ENCODE measurements around the gene MNS1. TPM values are rescaled to one million over a fixed set of nuclear protein-coding genes. Genes with fewer than 3 reads are reported as not detected.
"Not testable (repeated sequence)": the region's sequence is repeated elsewhere in the genome, so short reads cannot be mapped to it uniquely, and the experiment has no call there.

Gene MNS1
- total RNA-seq, 1 donor from 2014 or later, result not detected

GRCh38 chr15:56492236-56492635 is 27.3 kb upstream of the MNS1 start:
- Mint-ChIP-seq H3K4me3 (ENCODE audit: unreplicated experiment) (no peak overlapping the region), H3K27ac (ENCODE audit: unreplicated experiment) (no peak overlapping the region), H3K9me3 (ENCODE audit: unreplicated experiment) (peaks cover 2% of the 10 kb centered on the region), H3K4me1 (ENCODE audit: low read depth, unreplicated experiment) (peaks cover 8% of the 10 kb centered on the region), H3K36me3 (ENCODE audit: unreplicated experiment) (no peaks in the 10 kb centered on the region), H3K27me3 (ENCODE audit: unreplicated experiment) (no peaks in the 10 kb centered on the region)
- DNase-seq, result no peak
- TF ChIP-seq, protein P1, sequence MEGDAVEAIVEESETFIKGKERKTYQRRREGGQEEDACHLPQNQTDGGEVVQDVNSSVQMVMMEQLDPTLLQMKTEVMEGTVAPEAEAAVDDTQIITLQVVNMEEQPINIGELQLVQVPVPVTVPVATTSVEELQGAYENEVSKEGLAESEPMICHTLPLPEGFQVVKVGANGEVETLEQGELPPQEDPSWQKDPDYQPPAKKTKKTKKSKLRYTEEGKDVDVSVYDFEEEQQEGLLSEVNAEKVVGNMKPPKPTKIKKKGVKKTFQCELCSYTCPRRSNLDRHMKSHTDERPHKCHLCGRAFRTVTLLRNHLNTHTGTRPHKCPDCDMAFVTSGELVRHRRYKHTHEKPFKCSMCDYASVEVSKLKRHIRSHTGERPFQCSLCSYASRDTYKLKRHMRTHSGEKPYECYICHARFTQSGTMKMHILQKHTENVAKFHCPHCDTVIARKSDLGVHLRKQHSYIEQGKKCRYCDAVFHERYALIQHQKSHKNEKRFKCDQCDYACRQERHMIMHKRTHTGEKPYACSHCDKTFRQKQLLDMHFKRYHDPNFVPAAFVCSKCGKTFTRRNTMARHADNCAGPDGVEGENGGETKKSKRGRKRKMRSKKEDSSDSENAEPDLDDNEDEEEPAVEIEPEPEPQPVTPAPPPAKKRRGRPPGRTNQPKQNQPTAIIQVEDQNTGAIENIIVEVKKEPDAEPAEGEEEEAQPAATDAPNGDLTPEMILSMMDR (IDR thresholded peaks at IDR 0.05; ENCODE audit: partially characterized antibody, unreplicated experiment), result no peak

DNA sequence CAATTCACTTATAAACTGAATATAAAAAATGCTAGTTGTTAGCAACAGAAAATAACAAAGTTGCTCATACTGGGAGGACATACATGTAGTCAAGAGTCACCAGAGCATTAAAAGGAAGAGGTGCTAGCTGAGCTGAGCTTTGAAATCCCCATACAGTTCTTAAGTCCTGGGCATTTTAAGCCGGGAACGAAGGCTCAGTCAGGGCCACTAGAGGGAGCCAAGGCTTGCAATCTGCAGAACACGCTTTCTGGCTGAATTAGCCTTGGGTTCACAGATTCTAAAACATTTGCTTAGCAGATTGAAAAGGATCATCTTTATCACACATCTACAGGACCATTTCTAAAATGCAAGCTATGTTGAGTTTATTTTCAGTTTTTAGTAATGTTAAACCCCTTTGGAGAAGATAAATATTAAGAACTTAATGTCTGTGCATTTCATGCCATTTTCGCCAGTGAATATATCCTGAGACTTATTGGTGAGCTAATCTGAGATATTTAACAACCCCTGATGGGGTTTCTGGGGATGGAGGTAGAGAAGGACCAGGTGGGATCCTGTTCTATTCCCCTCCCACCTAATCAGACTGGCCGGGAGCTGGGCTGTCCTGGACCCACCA is 26.3 kb upstream of the MNS1 start:
- TF ChIP-seq, protein P1 (IDR thresholded peaks at IDR 0.05; ENCODE audit: partially characterized antibody, unreplicated experiment), result peak; percentile 82
- no peak overlapping the region for H3K4me3 Mint-ChIP-seq (ENCODE audit: unreplicated experiment)
- H3K27ac Mint-ChIP-seq (ENCODE audit: unreplicated experiment), result no peak overlapping the region
- peaks cover 8% of the 10 kb centered on the region for H3K4me1 Mint-ChIP-seq (ENCODE audit: low read depth, unreplicated experiment)
- peaks cover 2% of the 10 kb centered on the region for H3K9me3 Mint-ChIP-seq (ENCODE audit: unreplicated experiment)
- H3K27me3 Mint-ChIP-seq (ENCODE audit: unreplicated experiment), result no peaks in the 10 kb centered on the region
- peaks cover 3% of the 10 kb centered on the region for H3K36me3 Mint-ChIP-seq (ENCODE audit: unreplicated experiment)
- peak; percentile 81 for DNase-seq

- peaks cover 9% of the 10 kb centered on the region for H3K36me3 Mint-ChIP-seq (ENCODE audit: unreplicated experiment)
- DNase-seq, result no peak
- TF ChIP-seq, protein P1 (IDR thresholded peaks at IDR 0.05; ENCODE audit: partially characterized antibody, unreplicated experiment), result no peak
- peaks cover 4% of the 10 kb centered on the region for H3K9me3 Mint-ChIP-seq (ENCODE audit: unreplicated experiment)
- no peak overlapping the region for H3K27ac Mint-ChIP-seq (ENCODE audit: unreplicated experiment)
- H3K4me1 Mint-ChIP-seq (ENCODE audit: low read depth, unreplicated experiment), result peaks cover 5% of the 10 kb centered on the region
- peaks cover 2% of the 10 kb centered on the region for H3K27me3 Mint-ChIP-seq (ENCODE audit: unreplicated experiment)
- no peak overlapping the region for H3K4me3 Mint-ChIP-seq (ENCODE audit: unreplicated experiment)
Observed at GRCh38 chr15:56490461-56490860, 25.5 kb upstream of the MNS1 start.

GRCh38 chr15:56486206-56486605 is 21.3 kb upstream of the MNS1 start:
- H3K36me3 Mint-ChIP-seq (ENCODE audit: unreplicated experiment); H3K27ac Mint-ChIP-seq (ENCODE audit: unreplicated experiment); H3K4me3 Mint-ChIP-seq (ENCODE audit: unreplicated experiment); H3K4me1 Mint-ChIP-seq (ENCODE audit: low read depth, unreplicated experiment); H3K9me3 Mint-ChIP-seq (ENCODE audit: unreplicated experiment); DNase-seq; H3K27me3 Mint-ChIP-seq (ENCODE audit: unreplicated experiment): not testable (repeated sequence)

- H3K4me3 Mint-ChIP-seq (ENCODE audit: unreplicated experiment); H3K9me3 Mint-ChIP-seq (ENCODE audit: unreplicated experiment); H3K27me3 Mint-ChIP-seq (ENCODE audit: unreplicated experiment); H3K36me3 Mint-ChIP-seq (ENCODE audit: unreplicated experiment); H3K27ac Mint-ChIP-seq (ENCODE audit: unreplicated experiment); DNase-seq; H3K4me1 Mint-ChIP-seq (ENCODE audit: low read depth, unreplicated experiment): not testable (repeated sequence)
Observed at GRCh38 chr15:56485426-56485825, 20.5 kb upstream of the MNS1 start.

DNA sequence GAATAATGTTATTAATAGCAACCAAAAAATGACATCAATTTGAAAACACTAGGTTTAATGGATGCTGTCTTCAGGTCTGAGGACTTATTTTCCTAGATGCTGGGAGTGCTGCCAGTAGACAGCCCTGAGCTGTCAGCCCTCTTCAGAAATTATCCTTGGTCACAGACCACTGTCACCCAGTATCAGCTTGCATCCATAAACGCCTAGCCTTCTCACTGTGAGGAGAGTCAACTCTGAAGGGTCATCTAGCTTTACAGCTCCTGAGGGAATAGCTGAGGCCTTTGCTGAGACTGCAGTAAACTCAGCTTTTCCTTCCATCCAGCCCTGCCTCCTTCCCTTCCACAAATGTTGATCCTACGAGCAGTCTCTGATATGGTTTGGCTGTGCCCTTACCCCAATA is 19.4 kb upstream of the MNS1 start:
- TF ChIP-seq, protein P1 (IDR thresholded peaks at IDR 0.05; ENCODE audit: partially characterized antibody, unreplicated experiment), result no peak
- DNase-seq, result no peak
- H3K4me3 Mint-ChIP-seq (ENCODE audit: unreplicated experiment), result no peak overlapping the region

More for the DNA sequence above, 19.4 kb upstream of the MNS1 start:
- peaks cover 11% of the 10 kb centered on the region for H3K36me3 Mint-ChIP-seq (ENCODE audit: unreplicated experiment)
- H3K4me1 Mint-ChIP-seq (ENCODE audit: low read depth, unreplicated experiment), result no peaks in the 10 kb centered on the region
- H3K9me3 Mint-ChIP-seq (ENCODE audit: unreplicated experiment), result peaks cover 9% of the 10 kb centered on the region
- peaks cover 2% of the 10 kb centered on the region for H3K27me3 Mint-ChIP-seq (ENCODE audit: unreplicated experiment)
- H3K27ac Mint-ChIP-seq (ENCODE audit: unreplicated experiment), result no peak overlapping the region
